HG03108 (cell line): ENCODE measurements around the gene ACTR2.
"Not testable (repeated sequence)": the region's sequence is repeated elsewhere in the genome, so short reads cannot be mapped to it uniquely, and the experiment has no call there.

Experiments used
- ATAC-seq: cut with Tn5 transposase; IDR thresholded peaks from one replicate; pipeline ENCODE4 v1.9.1; 2021; ENCODE audit warnings: moderate library complexity; ENCODE audit not compliant: unreplicated experiment

The ACTR2 gene

GRCh38 chr2:65311049-65311448, 83.4 kb downstream of the ACTR2 start:
- ATAC-seq, result no peak

GRCh38 chr2:65311596-65311995, 84.0 kb downstream of the ACTR2 start:
- ATAC-seq, result no peak

- ATAC-seq, result no peak
Observed at GRCh38 chr2:65313126-65313953, 85.7 kb downstream of the ACTR2 start.

GRCh38 chr2:65313954-65314256, 86.3 kb downstream of the ACTR2 start:
- ATAC-seq, result no peak

GRCh38 chr2:65314801-65315441, 87.3 kb downstream of the ACTR2 start:
- ATAC-seq, result no peak

GRCh38 chr2:65316072-65316471, 88.4 kb downstream of the ACTR2 start:
- ATAC-seq, result no peak

GRCh38 chr2:65317351-65317750, 89.7 kb downstream of the ACTR2 start:
- ATAC-seq, result not testable (repeated sequence)

GRCh38 chr2:65317841-65318240, 90.2 kb downstream of the ACTR2 start:
- no peak for ATAC-seq

- ATAC-seq, result no peak
Observed at GRCh38 chr2:65319072-65319673, 91.5 kb downstream of the ACTR2 start.

- no peak for ATAC-seq
Observed at GRCh38 chr2:65319674-65320041, 92.0 kb downstream of the ACTR2 start.

- peak; percentile 43 for ATAC-seq
Observed at GRCh38 chr2:65320042-65320725, 92.6 kb downstream of the ACTR2 start.
